NCI-H1436 (cell line): ENCODE data around the gene INPP5A.

Experiments
- DNase-seq: peaks from one replicate; lab custom pipeline; 2025; lab: John Stamatoyannopoulos, UW

Gene INPP5A

DNA sequence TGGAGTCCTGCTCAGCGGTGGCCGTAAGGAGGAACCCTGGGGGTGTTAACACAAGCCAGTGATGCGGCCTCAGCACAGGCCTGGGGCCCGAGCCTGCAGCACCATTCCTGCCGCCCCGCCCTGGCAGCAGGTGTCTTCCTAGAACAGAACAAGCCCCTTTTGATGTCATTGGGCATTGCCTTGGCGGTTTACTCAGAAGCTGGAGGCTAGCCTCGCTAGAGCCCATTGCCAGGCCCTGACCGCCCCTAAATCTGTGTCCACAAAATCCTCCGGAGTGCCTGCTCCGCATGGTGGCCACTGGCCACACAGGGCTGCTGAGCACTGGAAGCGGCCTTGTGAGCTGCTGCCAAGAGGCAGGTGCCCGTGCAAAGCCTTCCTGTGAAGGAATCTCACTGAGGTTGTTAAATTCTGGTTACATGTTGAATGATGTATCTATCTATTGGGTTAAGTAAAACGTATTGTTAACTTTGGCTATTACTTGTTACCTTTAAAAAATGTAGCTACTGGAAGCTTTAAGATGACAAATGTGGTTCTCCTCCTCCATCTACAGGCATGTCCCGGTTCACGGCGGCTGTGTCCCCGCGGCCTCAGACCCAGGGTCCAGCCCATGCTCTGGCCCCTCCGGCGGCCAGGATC, 1.2 kb upstream of the INPP5A start:
- no peak for DNase-seq

GRCh38 chr10:132536877-132537683, 507 bp upstream of the INPP5A start:
- peak; percentile 99 for DNase-seq

GRCh38 chr10:132538031-132538789, 623 bp downstream of the INPP5A start:
- no peak for DNase-seq

DNA sequence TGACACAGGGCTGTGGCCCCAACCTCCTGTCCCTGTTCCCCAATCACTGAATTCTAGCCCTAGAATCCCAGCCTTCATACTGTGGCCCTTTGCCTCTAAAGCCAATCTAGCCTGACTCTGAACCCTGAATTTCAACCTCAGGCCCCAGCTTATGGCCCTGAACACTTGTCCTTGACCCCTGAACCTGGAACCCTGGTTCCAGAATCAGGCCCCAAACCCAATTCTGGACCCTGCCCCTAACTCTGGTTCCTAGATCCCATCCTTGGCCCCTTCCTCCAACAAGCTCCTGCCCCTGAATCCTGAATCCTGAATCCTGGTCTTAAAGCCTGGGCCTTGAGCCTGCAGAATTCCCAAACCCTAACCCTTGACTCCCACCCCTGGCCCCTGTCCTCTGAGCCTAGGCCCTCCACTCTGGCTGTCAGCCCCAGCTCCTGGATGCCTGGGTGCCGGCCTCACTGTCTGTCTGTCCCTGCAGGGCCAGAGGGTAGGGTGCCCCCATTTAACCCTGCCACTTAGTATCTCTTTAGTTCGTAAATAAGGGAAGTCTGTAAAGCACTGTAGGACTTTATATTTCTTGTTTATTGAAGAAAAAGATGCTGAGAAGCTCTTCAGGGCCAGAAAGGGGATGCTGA, 1.3 kb downstream of the INPP5A start:
- DNase-seq: no peak

- no peak for DNase-seq
Observed at GRCh38 chr10:132539431-132539839, 1.8 kb downstream of the INPP5A start.

DNA sequence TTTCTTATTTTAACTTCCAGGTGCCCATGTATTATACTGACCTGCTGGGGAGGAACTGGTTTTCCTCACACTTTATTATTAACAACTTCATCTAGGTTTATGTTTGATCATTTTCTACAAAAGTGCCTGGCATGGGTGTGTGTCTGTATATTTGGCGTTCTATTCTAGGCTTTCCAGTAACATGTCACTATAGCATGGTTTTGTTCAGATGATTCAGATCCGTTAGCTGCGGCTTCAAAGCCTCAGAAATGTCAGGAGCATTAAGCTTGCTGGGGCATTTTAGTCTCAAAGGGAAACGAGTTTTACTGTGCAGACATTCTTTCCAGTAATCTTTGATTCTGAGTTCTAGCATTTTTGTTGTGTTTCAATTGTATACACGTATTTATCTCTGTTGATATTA, 2.3 kb downstream of the INPP5A start:
- no peak for DNase-seq

DNA sequence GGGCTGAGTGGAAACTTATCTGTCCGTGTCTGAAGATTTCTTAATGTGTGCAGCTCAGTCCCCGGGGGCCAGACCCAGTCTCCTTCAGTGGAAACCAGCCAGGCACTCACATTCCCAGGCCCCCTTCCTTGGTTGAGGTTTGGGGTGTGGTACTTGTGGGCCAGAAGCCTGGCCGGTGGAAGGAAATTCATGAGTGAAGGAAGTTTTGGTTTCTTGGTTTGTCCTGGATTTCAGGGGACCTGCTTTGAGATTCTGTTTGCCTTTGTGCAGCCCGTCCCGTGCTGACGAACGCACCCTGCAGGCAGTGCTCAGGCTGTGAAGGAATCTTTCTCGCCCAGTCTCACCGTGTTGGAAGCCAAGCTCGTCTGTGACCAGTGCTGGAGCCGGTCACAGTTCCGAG, 2.9 kb downstream of the INPP5A start:
- DNase-seq: no peak

GRCh38 chr10:132541129-132541528, 3.5 kb downstream of the INPP5A start:
- no peak for DNase-seq

- DNase-seq: no peak
Observed at GRCh38 chr10:132541601-132542011, 4.0 kb downstream of the INPP5A start.

DNA sequence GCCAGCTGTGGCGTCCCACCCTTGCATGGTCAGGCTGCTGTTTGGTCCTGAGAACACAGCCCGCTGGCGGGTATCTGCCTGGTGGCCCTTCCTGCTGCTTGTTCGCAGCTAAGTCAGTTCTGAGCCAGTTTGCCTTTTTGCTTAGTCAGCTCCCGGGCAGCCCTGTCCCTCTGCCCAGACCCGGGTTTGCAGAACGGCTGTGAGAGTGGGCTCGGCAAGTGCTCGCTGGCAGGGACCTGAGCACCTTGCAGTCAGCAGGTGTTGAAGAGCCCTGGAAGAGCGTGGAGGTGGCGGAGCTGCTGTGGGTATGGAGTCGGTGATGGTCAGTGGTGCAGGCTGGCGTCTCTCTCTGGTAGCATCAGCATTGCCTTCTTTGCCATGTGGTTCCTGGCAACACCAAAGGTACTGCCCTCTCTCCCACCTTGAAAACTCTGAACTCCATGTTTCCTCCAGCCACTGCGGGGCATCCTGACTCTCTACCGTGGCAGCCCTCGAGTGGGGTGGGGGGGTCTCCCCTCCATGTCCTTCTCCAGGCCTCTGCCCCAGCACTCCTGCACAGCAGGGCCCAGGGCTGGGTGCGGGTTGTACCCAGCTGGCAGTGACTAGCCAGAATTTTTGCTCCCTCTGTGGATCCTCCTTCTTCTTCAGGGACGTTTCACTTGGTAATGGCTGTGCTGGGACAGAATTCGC, 4.6 kb downstream of the INPP5A start:
- no peak for DNase-seq

DNA sequence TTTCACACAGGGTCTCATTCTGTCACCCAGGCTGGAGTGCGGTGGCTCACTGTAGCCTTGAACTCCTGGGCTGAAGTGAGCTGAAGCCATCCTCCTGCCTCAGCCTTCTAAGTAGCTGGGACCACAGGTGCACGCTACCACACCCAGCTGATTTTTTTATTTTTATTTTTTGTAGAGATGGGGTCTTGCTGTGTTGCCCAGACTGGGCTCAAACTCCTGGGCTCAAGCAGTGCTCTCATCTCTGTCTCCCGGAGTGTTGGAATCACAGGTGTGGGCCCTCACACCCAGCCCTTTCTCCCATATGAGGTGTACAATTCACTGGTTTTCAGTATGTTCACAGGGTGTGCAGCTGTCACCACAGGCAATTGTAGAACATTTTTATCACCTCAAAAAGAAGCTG, 5.2 kb downstream of the INPP5A start:
- no peak for DNase-seq

GRCh38 chr10:132543916-132544743, 6.5 kb downstream of the INPP5A start:
- DNase-seq: no peak

DNA sequence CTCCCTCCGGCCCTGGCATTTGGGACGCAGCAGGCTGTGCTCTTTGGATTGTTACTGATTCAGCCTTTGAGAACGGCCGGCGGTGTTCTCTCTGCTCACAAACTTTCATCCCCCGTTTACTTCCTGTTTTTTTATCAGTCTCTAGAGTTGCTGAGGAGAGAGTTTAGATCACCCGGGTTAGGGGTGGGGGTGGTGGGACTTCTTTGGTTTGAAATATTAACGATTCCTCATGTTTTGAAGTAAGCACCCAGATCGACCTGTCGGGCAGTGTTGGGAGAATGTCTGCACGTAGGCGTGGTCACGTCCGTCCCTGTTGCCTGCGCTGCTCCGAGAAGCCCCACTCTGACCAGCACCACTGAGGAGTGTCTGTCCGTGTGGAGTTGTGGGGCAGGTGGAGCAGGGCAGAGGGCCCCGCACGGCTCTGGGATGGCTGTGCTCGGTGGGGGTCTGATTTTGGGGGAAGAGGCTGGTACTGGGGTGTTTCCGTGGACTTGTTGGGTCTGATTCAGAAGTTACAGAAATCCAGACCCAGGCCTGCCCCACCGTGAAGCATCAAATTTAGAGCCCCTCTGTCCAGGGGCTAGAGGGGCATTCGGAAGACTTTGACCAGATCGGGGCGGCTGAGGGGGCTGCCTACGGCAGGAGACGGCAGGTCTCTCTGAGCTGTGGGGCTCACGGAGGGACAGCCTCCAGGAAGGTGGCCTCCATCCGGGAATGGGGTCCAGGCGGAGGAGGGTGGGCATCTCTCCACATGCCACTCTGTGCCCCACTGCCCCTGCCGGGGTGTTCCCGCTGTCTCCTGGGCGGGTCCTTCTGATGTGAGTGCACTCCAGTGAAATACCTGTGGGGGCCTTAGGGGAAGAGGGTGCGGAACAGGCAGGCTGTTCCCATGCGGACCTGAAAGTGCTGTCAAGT, 7.4 kb downstream of the INPP5A start:
- DNase-seq: no peak

DNA sequence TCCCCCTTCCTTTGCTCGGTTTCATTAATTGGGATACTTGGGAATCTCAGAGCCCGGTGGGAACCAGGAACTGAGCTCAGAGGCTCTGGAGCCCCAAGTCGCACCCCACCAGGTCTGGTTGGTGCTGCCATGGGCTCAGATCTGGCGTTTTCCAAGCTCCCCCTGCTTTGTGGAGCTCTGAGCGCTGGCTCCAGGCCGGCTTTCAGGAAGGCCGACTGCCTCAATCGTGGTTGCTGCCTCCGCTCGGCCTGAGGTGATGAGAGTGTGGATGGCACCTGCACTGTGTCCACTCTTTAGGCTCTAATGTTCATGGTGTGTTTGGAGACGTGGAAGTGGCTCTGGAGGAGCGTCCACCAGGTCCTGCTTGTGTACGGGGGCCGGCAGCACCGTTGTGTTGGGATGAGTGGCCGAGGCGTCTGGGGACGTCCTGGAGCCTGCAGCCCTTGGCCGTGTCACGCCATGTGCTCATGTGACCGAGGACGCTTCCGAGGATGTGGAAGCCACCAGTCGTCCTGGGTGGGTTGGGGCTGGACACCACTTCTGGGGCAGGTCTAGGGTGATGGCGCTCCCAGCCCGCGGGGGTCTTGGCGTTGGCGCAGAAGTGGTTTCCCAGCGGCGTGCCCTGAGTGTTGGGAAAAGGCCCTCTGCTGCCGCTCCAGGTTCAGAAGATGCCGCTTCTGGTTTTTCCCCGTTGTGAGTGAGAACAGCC, 8.2 kb downstream of the INPP5A start:
- no peak for DNase-seq

GRCh38 chr10:132546567-132547420, 9.2 kb downstream of the INPP5A start:
- DNase-seq: no peak

DNA sequence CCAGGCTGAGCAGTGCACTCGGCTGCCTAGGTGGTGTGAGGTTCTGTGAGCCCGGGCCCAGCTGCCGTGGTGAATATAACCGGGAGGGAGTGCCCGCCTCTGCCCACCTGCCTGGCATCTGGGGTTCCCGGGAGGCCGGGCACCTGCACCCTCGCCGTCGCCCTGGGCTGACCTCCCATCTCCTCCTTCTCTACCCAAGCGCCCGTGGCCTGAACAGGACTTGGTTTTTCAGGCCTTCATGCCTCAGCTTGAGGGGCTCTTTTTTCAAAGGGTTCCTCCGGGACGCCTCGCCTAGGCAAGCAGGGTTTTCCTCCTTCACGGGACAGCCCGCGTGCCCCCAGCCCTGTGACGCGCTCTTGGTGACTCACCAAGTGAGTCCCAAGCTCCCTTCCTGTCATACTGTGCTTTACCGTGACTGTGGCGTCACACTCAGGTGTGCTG, 9.9 kb downstream of the INPP5A start:
- DNase-seq: no peak

DNA sequence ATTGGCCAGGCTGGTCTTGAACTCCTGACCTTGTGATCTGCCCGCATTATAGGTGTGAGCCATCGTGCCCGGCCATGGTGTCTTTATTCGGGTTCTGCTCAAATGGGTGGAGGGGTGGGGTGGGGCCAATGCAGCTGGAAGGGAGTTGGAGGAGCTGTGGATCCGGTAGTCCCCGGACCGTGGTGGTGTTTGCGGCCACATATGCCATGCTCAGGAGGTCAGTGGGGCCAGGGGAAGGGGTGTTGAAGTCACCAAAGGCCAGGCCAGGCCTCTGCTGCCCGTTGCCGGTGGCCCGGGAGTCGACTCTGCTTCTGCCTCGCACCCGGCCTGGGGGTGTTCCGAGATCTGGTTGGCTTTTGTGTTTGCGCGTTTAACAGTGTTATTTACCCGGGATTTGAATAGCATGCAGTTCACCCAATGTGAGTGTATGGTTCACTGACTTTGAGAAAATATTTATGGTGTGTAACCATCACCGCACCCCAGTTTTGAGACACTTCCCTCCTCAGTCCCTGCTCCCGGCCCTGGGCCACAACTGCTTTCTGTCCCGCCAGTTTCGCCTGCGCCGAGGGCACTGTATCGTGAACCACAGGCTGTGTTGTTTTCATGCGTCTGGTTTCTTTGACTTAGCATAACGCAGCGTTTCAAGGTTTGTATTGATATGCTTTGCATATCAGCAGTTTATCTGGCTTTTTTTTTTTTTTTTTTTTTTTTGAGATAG, 10.7 kb downstream of the INPP5A start:
- DNase-seq: no peak

GRCh38 chr10:132548869-132549268, 11.3 kb downstream of the INPP5A start:
- no peak for DNase-seq
